Ishikawa (cell line): Measurements from ENCODE around the gene PGP.

ENCODE experiments used
- CEBPB ChIP-seq: IDR thresholded peaks from 2 replicates; pipeline ENCODE4 v1.6.1; 2012
- CREB1 ChIP-seq: IDR thresholded peaks from 2 replicates; pipeline ENCODE4 v1.6.1; 2012; ENCODE audit warnings: low read depth
- EGR1 ChIP-seq: IDR thresholded peaks from 2 replicates; pipeline ENCODE4 v1.6.1; 2012
- EP300 ChIP-seq: IDR thresholded peaks from 2 replicates; pipeline ENCODE4 v1.6.1; 2012; ENCODE audit warnings: borderline replicate concordance
- FOXM1 ChIP-seq: IDR thresholded peaks from 2 replicates; pipeline ENCODE4 v1.6.1; 2012; ENCODE audit warnings: low read depth, borderline replicate concordance
- MAX ChIP-seq: IDR thresholded peaks from 2 replicates; pipeline ENCODE4 v1.6.1; 2012
- NFIC ChIP-seq: IDR thresholded peaks from 2 replicates; pipeline ENCODE4 v1.6.1; 2012
- RAD21 ChIP-seq: IDR thresholded peaks from 2 replicates; pipeline ENCODE4 v1.6.1; 2012; ENCODE audit warnings: low read depth
- REST ChIP-seq: IDR thresholded peaks from 2 replicates; pipeline ENCODE4 v1.6.1; 2012; ENCODE audit warnings: low read depth, mild to moderate bottlenecking
- TAF1 ChIP-seq: IDR thresholded peaks from 2 replicates; pipeline ENCODE4 v1.6.1; 2012; ENCODE audit warnings: low read depth, mild to moderate bottlenecking
- TCF12 ChIP-seq: IDR thresholded peaks from 2 replicates; pipeline ENCODE4 v1.6.1; 2012; ENCODE audit warnings: low read depth
- TEAD4 ChIP-seq: IDR thresholded peaks from 2 replicates; pipeline ENCODE4 v1.6.1; 2012
- USF1 ChIP-seq: IDR thresholded peaks from 2 replicates; pipeline ENCODE4 v1.6.1; 2012
- YY1 ChIP-seq: IDR thresholded peaks from 2 replicates; pipeline ENCODE4 v1.6.1; 2012; ENCODE audit warnings: low read depth
- ZBTB7A ChIP-seq: IDR thresholded peaks from 2 replicates; pipeline ENCODE4 v1.6.1; 2012; ENCODE audit warnings: low read depth

Gene PGP

GRCh38 chr16:2194166-2194834, 20.3 kb downstream of the PGP start:
- TF ChIP-seq CEBPB (no peak), YY1 (no peak), CREB1 (no peak), TEAD4 (no peak)

- no peak for TF ChIP-seq USF1
- TF ChIP-seq EGR1 = no peak
- no peak for TF ChIP-seq YY1
- no peak for TF ChIP-seq TCF12
- no peak for TF ChIP-seq TAF1
Measured at GRCh38 chr16:2191446-2191706, 23.3 kb downstream of the PGP start.

GRCh38 chr16:2190659-2191445, 23.8 kb downstream of the PGP start:
- no peak for TF ChIP-seq ZBTB7A
- TF ChIP-seq TCF12 = no peak
- TF ChIP-seq RAD21 = no peak
- TF ChIP-seq EP300 = no peak
- no peak for TF ChIP-seq FOXM1
- TF ChIP-seq REST = no peak
- no peak for TF ChIP-seq TAF1
- no peak for TF ChIP-seq USF1
- no peak for TF ChIP-seq CEBPB

GRCh38 chr16:2190002-2190658, 24.5 kb downstream of the PGP start:
- TF ChIP-seq EP300 (no peak), EGR1 (no peak)

GRCh38 chr16:2189252-2189893, 25.3 kb downstream of the PGP start:
- TF ChIP-seq EP300 (no peak), CREB1 (no peak), TEAD4 (no peak), EGR1 (no peak), TAF1 (no peak), FOXM1 (no peak), RAD21 (no peak), NFIC (no peak), MAX (no peak), YY1 (no peak), USF1 (no peak), REST (no peak)

- no peak for TF ChIP-seq CREB1
- TF ChIP-seq CEBPB = no peak
- TF ChIP-seq ZBTB7A = no peak
- TF ChIP-seq TCF12 = no peak
- no peak for TF ChIP-seq REST
- TF ChIP-seq NFIC = no peak
- TF ChIP-seq RAD21 = no peak
- no peak for TF ChIP-seq EGR1
- TF ChIP-seq FOXM1 = no peak
- no peak for TF ChIP-seq YY1
- TF ChIP-seq TEAD4 = no peak
- TF ChIP-seq MAX = no peak
- no peak for TF ChIP-seq TAF1
- TF ChIP-seq EP300 = no peak
- TF ChIP-seq USF1 = no peak
Measured at GRCh38 chr16:2188395-2188794, 26.2 kb downstream of the PGP start.
